H1 (cell line): ENCODE data around the gene DSTYK. TPM values are rescaled to one million over a fixed set of nuclear protein-coding genes. Genes with fewer than 3 reads are reported as not detected.

Experiments
- CTCF ChIA-PET: fragments of 300-600 bp; sonication (Branson Sonifier 250); formaldehyde crosslinking; loops from one replicate; lab custom pipeline; 2021; ENCODE audit not compliant: partially characterized antibody; lab: Charles Lee
- POLR2A ChIA-PET: fragments of 300-600 bp; sonication (Branson Sonifier 250); formaldehyde crosslinking; loops from one replicate; lab custom pipeline; 2021; ENCODE audit warnings: inconsistent platforms; ENCODE audit not compliant: partially characterized antibody; lab: Charles Lee
- DNase-seq, 2 experiments: peaks; one replicate each; pipeline versions ENCODE4 v3.0.0 to v3.0.0-alpha.2; 2010 to 2022; ENCODE audit warnings: low spot score in 2 of 2, low read depth in 1 of 2, mixed read lengths in 1 of 2
- FAIRE-seq: peaks from 2 replicates; lab custom pipeline; 2011; peaks lifted over from hg19 to GRCh38; lab: Jason Lieb, UNC
- H2AFZ ChIP-seq: 2 replicates; pipeline ENCODE4 v1.8.1; 2012; ENCODE audit warnings: low read length, inconsistent platforms
- H2AK5ac ChIP-seq: 2 replicates; pipeline ENCODE4 v1.6.1; 2013; ENCODE audit warnings: low read depth, low read length
- H2BK120ac ChIP-seq: replicated peaks from 2 replicates; pipeline ENCODE3; 2013; ENCODE audit warnings: low read depth, low read length, inconsistent platforms
- H2BK12ac ChIP-seq: 2 replicates; pipeline ENCODE4 v1.6.1; 2013; ENCODE audit warnings: low read depth, low read length
- H2BK15ac ChIP-seq: 2 replicates; pipeline ENCODE4 v1.6.1; 2013; ENCODE audit warnings: low read length
- H2BK20ac ChIP-seq: 2 replicates; pipeline ENCODE4 v1.6.1; 2013; ENCODE audit warnings: low read length
- H2BK5ac ChIP-seq: 2 replicates; pipeline ENCODE4 v1.6.1; 2013; ENCODE audit warnings: low read depth, low read length
- H3K14ac ChIP-seq: 2 replicates; pipeline ENCODE4 v1.6.1; 2013; ENCODE audit warnings: inconsistent platforms; ENCODE audit not compliant: insufficient read length
- H3K18ac ChIP-seq: 2 replicates; pipeline ENCODE4 v1.6.1; 2013; ENCODE audit warnings: low read length; ENCODE audit errors: extremely low read depth
- H3K23ac ChIP-seq: 2 replicates; pipeline ENCODE4 v1.6.1; 2013; ENCODE audit warnings: inconsistent platforms; ENCODE audit not compliant: insufficient read length
- H3K23me2 ChIP-seq: 2 replicates; pipeline ENCODE4 v1.6.1; 2013; ENCODE audit warnings: low read depth, low read length
- H3K27ac ChIP-seq: 2 replicates; pipeline ENCODE4 v1.6.1; 2011; ENCODE audit warnings: low read depth, low read length, inconsistent platforms
- H3K27me3 ChIP-seq, 4 experiments: replicated peaks in 1 of 4; 1 replicate in 1 of 4; 2 replicates in 3 of 4; pipeline versions ENCODE4 v1.6.1 to v1.8.1; 2011 to 2013; ENCODE audit warnings: low read length in 3 of 4, mild to moderate bottlenecking in 3 of 4, inconsistent platforms in 2 of 4, mixed read lengths in 2 of 4, moderate library complexity in 1 of 4; ENCODE audit not compliant: control insufficient read depth in 3 of 4, insufficient read depth in 3 of 4; ENCODE audit errors: extremely low read depth in 1 of 4
- H3K36me3 ChIP-seq, 4 experiments: 2 replicates each; pipeline versions ENCODE4 v1.6.1 to v1.8.1; 2011 to 2013; ENCODE audit warnings: mild to moderate bottlenecking in 4 of 4, low read length in 3 of 4, moderate library complexity in 2 of 4, control low read depth in 1 of 4, inconsistent platforms in 1 of 4; ENCODE audit not compliant: insufficient read depth in 4 of 4, control insufficient read depth in 2 of 4
- H3K4ac ChIP-seq: replicated peaks from 2 replicates; pipeline ENCODE3; 2013; ENCODE audit warnings: low read length, low read depth, mixed read lengths, inconsistent platforms; ENCODE audit not compliant: insufficient read length
- H3K4me1 ChIP-seq, 4 experiments: replicated peaks in 1 of 4; 1 replicate in 1 of 4; 2 replicates in 3 of 4; pipeline versions ENCODE4 v1.6.1 to v1.8.1; 2011 to 2013; ENCODE audit warnings: low read length in 3 of 4, inconsistent platforms in 2 of 4, mixed read lengths in 1 of 4; ENCODE audit not compliant: insufficient read depth in 4 of 4, control insufficient read depth in 3 of 4
- H3K4me2 ChIP-seq, 2 experiments: 2 replicates each; pipeline versions ENCODE4 v1.6.1 to v1.8.1; 2011 to 2013; ENCODE audit warnings: low read depth in 2 of 2, low read length in 2 of 2, control low read depth in 1 of 2, inconsistent platforms in 1 of 2, mild to moderate bottlenecking in 1 of 2; ENCODE audit not compliant: insufficient read depth in 1 of 2
- H3K4me3 ChIP-seq, 4 experiments: fragments of 200-600, 300-600 bp in 1 of 4; sonication (generic), shearing (Covaris generic), sonication (Bioruptor Twin) in 1 of 4; 2 replicates each; pipeline versions ENCODE4 v1.5.1 to v1.8.1; 2011 to 2016; ENCODE audit warnings: low read length in 4 of 4, low read depth in 3 of 4, control low read depth in 2 of 4, inconsistent platforms in 2 of 4, mild to moderate bottlenecking in 2 of 4, mixed read lengths in 1 of 4, moderate library complexity in 1 of 4; ENCODE audit not compliant: insufficient read depth in 2 of 4; ENCODE audit errors: extremely low read depth in 1 of 4
- H3K56ac ChIP-seq: replicated peaks from 2 replicates; pipeline ENCODE3; 2013; ENCODE audit warnings: low read depth, mild to moderate bottlenecking, mixed read lengths, low read length, inconsistent platforms; ENCODE audit not compliant: insufficient read length
- H3K79me1 ChIP-seq: 2 replicates; pipeline ENCODE4 v1.6.1; 2013; ENCODE audit warnings: low read depth, low read length, control low read depth
- H3K79me2 ChIP-seq, 2 experiments: 2 replicates each; pipeline versions ENCODE4 v1.6.1 to v1.8.1; 2012 to 2013; ENCODE audit warnings: low read length in 2 of 2, mild to moderate bottlenecking in 2 of 2, inconsistent platforms in 1 of 2; ENCODE audit not compliant: insufficient read depth in 2 of 2, control insufficient read depth in 1 of 2
- H3K9ac ChIP-seq, 4 experiments: replicated peaks in 1 of 4; 1 replicate in 1 of 4; 2 replicates in 3 of 4; pipeline versions ENCODE4 v1.6.1 to v1.8.1; 2011 to 2013; ENCODE audit warnings: low read depth in 3 of 4, low read length in 3 of 4, control low read depth in 2 of 4, mild to moderate bottlenecking in 2 of 4, moderate library complexity in 2 of 4, inconsistent platforms in 1 of 4; ENCODE audit errors: extremely low read depth in 1 of 4
- H3K9me3 ChIP-seq, 2 experiments: 2 replicates each; pipeline versions ENCODE4 v1.6.1 to v1.8.1; 2012 to 2013; ENCODE audit warnings: mild to moderate bottlenecking in 2 of 2, moderate library complexity in 2 of 2, control low read depth in 1 of 2, inconsistent platforms in 1 of 2, low read depth in 1 of 2, low read length in 1 of 2, mixed read lengths in 1 of 2; ENCODE audit not compliant: insufficient read depth in 2 of 2
- H4K20me1 ChIP-seq, 2 experiments: replicated peaks in 1 of 2; 2 replicates each; pipeline versions ENCODE3 to v1.8.1; 2011 to 2013; ENCODE audit warnings: inconsistent platforms in 2 of 2, low read length in 2 of 2, mild to moderate bottlenecking in 1 of 2; ENCODE audit not compliant: insufficient read depth in 2 of 2, control insufficient read depth in 1 of 2
- H4K5ac ChIP-seq: 2 replicates; pipeline ENCODE4 v1.6.1; 2013; ENCODE audit warnings: low read length, low read depth, mixed read lengths, inconsistent platforms; ENCODE audit not compliant: insufficient read length
- H4K8ac ChIP-seq: 2 replicates; pipeline ENCODE4 v1.8.0; 2013; ENCODE audit warnings: mild to moderate bottlenecking, moderate library complexity, low read length, inconsistent platforms; ENCODE audit not compliant: insufficient read depth; ENCODE audit errors: extremely low read depth
- H4K91ac ChIP-seq: replicated peaks from 2 replicates; pipeline ENCODE3; 2013; ENCODE audit warnings: low read length, mixed read lengths, inconsistent platforms; ENCODE audit not compliant: insufficient read length
- WGBS, 2 experiments: shearing (Covaris generic) in 1 of 2; methylation state at CpG; one replicate each; pipeline versions ENCODE4 v1.1.6 to v1.1.7; 2013 to 2015; ENCODE audit warnings: low lambda C conversion rate in 2 of 2, mixed read lengths in 2 of 2, inconsistent platforms in 1 of 2, low coverage in 1 of 2, missing lambda C conversion rate in 1 of 2; ENCODE audit not compliant: insufficient replicate concordance in 2 of 2, insufficient coverage in 1 of 2, insufficient read length in 1 of 2; ENCODE audit errors: extremely low coverage in 1 of 2, missing lambda C conversion rate in 1 of 2; 5-methylcytosine and 5-hydroxymethylcytosine counted together
- polyA plus RNA-seq, 7 experiments: library from polyadenylated mRNA; depleted of rRNA in 3 of 7; stranded (reverse) in 5 of 7; unstranded in 2 of 7; fragments of >200 nt in 5 of 7; fragments of 200-250 nt in 2 of 7; gene quantifications; 1 replicate in 5 of 7; 2 replicates in 1 of 7; 4 replicates in 1 of 7; pipeline versions ENCODE4 v1.2.1 to v1.2.3, GENCODE V29; 2011 to 2013; ENCODE audit warnings: missing spikeins in 2 of 7, mixed read lengths in 2 of 7
- total RNA-seq: library from RNA; stranded (reverse); fragmentation: NEBNext Ultra II Directional; extraction: Animal tissue kit (Norgen Biotek cat#: 25700); gene quantifications from 2 replicates; pipeline ENCODE4 v1.2.1, GENCODE V29; 2021

DSTYK gene
- total and polyA plus RNA-seq, 2 of the 8 experiments (the other 6 are each of a cell fraction or from before 2014, with no cell fraction given), result 2.7 to 8.5 TPM

DNA sequence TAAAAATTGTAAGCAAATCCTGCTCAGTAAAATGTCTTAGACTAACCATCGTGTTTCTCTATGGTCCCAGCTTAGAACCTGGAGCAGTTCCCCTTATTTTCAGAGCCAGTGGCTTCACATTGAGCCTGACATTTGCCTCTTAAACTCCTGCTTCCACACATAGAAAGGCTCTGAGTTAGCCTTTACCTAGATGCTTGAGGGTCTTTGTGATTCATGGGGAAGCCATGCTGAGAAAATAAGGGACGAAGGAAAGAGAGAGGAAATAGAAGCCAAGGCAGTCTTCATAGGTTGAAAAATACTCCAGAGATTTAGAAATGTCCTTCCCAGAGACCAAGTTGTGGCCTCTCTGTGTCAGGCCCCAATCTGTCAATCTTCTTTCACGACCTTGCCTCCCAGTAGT lies 73.6 kb downstream of the DSTYK start:
- no peak overlapping the region for H3K23ac ChIP-seq
- H4K8ac ChIP-seq, result no peak overlapping the region
- H2BK20ac ChIP-seq, result no peak overlapping the region
- 0 out of 2 replicates have a peak overlapping the region, but pooled peaks have one; percentile 53 for H2AK5ac ChIP-seq
- whole genome bisulfite sequencing, 2 experiments, result 62% methylated on average over 3 of the region's 3 CpGs; no CpG with 5 or more reads in 1 of the 2 experiments
- DNase-seq (no peak), FAIRE-seq (no peak)
- H3K4me2 ChIP-seq, result peak overlapping the region in 1 of 2 experiments; percentile 35; a peak in 2 of 4 replicates
- no peak overlapping the region for H2BK15ac ChIP-seq
- no peak overlapping the region for H3K56ac ChIP-seq
- H3K4me3 ChIP-seq, result no peak overlapping the region
- H3K36me3 ChIP-seq, result no peaks in the 10 kb centered on the region
- H2AFZ ChIP-seq, result no peak overlapping the region
- no peak overlapping the region for H3K9ac ChIP-seq
- ChIA-PET POLR2A (interaction anchor here (1.2 to 1.4 kb wide), 2 partner anchors 15 to 39 kb away, joined by 3 to 6 read pairs; partner anchors contain the start of gene RBBP5), CTCF (interaction anchor here (1.1 to 4.5 kb wide), 2 partner anchors 14 to 119 kb away, joined by 3 to 46 read pairs; partner anchors contain the start of gene RBBP5)
- H3K14ac ChIP-seq, result no peak overlapping the region
- H2BK120ac ChIP-seq, result no peak overlapping the region
- no peak overlapping the region for H3K18ac ChIP-seq
- peaks cover 0 to 1% of the 10 kb centered on the region in 2 experiments for H4K20me1 ChIP-seq
- H3K79me2 ChIP-seq, result no peaks in the 10 kb centered on the region
- no peak overlapping the region for H4K91ac ChIP-seq
- peak overlapping the region; percentile 88 for H2BK5ac ChIP-seq
- H3K4ac ChIP-seq, result no peak overlapping the region
- H3K4me1 ChIP-seq, result peaks cover 0 to 3% (median 0%) of the 10 kb centered on the region in 4 experiments; a peak in 2 of 7 replicates
- H3K27me3 ChIP-seq, result no peaks in the 10 kb centered on the region
- H3K23me2 ChIP-seq, result no peaks in the 10 kb centered on the region
- H3K9me3 ChIP-seq, result peaks cover 0 to 2% of the 10 kb centered on the region in 2 experiments; a peak in 1 of 4 replicates
- peak overlapping the region; percentile 94; the same call in 1 of the 2 replicates for H2BK12ac ChIP-seq
- no peak overlapping the region for H3K27ac ChIP-seq
- no peaks in the 10 kb centered on the region for H3K79me1 ChIP-seq
- H4K5ac ChIP-seq, result no peak overlapping the region
